NCI-H128 (cell line): ENCODE measurements around the gene RAB41.
"Not testable (repeated sequence)": the region's sequence is repeated elsewhere in the genome, so short reads cannot be mapped to it uniquely, and the experiment has no call there.

ENCODE experiments used
- DNase-seq: peaks from one replicate; lab custom pipeline; 2025; ENCODE audit not compliant: unreplicated experiment; lab: John Stamatoyannopoulos, UW

The RAB41 gene

GRCh38 chrX:70281951-70282350 is at the start of gene RAB41:
Gene RAB41, plus strand, starts transcription at chrX:70282172. Its CDS starts 46 bp downstream, at chrX:70282218.
- no peak for DNase-seq

DNA sequence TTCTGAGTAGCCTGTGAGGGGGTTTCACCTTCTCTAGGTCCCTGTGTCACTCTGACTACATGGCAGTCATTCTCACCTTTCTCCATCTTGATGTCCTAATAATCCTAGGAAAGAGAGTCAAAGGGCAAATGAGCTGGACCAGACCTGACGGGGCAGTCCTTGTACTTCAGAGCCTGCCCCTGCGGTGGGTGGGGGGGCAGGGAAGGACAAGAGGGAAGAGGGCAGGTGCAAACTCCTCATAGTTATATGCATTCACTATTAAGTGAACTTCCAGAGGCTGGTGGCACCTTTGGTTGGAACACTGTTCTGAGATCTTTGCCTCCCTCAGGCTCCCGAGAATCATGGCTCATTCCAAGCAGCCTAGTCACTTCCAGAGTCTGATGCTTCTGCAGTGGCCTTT is 47.6 kb upstream of the RAB41 start, which contains the start of gene AWAT1:
Gene AWAT1 (plus strand): TSS at position 301 of the 400 bp plus-strand sequence. CDS start 41 bp downstream, at position 342.
- DNase-seq = no peak

DNA sequence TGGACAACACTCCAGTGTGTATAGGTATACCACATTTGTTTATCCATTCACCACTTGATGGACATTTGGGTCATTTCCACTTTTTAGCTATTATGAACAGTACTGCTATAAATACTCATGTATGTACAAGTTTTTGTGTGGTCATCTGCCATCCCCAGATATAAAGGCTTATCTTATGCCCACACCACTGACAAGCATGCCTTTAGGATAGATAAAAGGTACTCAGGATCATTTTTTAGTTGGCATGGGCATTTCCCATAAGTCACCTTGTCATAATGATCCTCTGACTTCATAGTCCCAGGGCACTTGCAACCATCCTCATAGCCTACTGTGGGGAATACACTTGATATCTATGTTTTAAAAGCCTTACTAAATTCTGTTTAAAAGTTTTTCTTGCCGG is 41.2 kb upstream of the RAB41 start:
- DNase-seq = no peak

GRCh38 chrX:70241501-70241900 is 40.5 kb upstream of the RAB41 start:
- DNase-seq = no peak

DNA sequence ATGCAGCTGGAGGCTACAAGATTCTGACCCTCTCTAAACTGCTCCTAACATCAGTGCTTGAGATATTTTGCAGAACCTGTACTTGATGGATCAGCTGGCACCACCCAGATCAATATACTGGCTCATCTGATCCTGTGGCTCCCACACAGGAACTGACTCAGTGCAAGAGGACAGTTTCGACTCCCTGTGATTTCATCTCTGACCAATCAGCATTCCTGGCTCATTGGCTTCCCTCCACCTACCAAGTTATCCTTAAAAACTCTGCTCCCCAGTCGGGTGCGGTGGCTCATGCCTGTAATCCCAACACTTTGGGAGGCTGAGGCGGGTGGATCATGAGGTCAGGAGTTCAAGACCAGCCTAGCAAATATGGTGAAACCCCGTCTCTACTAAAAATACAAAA is 38.4 kb upstream of the RAB41 start:
- DNase-seq = not testable (repeated sequence)

DNA sequence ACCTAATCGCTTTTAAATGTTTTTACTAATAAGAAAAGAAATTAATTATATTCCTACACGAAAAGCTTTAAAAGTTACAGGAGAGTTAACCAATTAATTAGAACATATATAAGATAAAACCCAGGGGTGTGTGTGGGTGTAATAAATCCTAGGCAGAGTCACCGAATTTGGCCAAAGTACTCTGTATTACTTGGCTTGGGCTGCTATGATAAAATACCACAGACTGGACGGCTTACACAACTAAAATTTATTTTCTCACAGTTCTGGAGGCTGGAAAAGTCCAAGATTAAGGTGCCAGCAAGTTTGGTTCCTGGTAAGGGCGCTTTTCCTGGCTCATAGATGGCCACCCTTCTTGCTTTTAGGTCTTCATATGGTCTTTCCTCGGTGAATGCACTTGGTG is 37.1 kb upstream of the RAB41 start:
- no peak for DNase-seq

DNA sequence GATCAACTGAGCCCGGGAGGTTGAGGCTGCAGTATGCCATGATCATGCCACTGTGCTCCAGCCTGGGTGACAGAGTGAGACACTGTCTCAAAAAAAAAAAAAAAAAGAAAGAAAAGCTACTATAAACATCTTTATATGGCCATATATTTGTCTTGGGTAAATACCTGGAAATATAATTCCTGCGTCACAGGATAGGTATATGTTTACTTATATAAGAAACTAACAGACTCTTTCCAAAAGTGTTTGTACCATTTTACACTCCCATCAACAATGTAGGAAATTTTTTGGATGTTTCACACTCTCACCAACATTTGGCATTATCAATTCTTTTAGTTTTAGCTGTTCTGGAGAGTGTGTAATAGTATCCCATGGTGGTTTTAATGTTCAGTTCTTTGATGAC is 34.7 kb upstream of the RAB41 start:
- DNase-seq = no peak

GRCh38 chrX:70252491-70252890 is 29.5 kb upstream of the RAB41 start:
- DNase-seq = no peak

- DNase-seq = no peak
These were observed 28.5 kb upstream of the RAB41 start for GRCh38 chrX:70253377-70254062.

GRCh38 chrX:70254063-70254400 is 27.9 kb upstream of the RAB41 start:
- DNase-seq = no peak

- no peak for DNase-seq
These were observed 27.1 kb upstream of the RAB41 start for GRCh38 chrX:70254909-70255308.

DNA sequence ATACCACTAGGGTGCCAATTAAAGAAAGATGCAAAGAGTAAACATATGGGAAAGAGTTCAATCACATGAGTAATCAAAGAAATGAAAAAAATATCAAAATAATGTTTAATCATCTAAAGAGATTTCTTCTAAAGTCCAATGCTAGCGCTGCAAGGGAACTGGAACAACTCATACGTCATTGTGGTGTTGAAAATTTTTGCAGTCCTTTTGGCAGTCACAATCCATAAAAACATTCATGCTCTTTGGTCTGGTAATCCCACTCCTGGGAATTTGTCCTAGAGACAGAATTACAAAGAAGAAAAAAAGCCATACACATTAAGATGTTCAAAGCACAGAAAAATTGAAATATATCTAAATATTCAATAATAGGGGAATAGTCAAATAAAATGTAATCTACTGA is 26.5 kb upstream of the RAB41 start:
- DNase-seq = no peak

DNA sequence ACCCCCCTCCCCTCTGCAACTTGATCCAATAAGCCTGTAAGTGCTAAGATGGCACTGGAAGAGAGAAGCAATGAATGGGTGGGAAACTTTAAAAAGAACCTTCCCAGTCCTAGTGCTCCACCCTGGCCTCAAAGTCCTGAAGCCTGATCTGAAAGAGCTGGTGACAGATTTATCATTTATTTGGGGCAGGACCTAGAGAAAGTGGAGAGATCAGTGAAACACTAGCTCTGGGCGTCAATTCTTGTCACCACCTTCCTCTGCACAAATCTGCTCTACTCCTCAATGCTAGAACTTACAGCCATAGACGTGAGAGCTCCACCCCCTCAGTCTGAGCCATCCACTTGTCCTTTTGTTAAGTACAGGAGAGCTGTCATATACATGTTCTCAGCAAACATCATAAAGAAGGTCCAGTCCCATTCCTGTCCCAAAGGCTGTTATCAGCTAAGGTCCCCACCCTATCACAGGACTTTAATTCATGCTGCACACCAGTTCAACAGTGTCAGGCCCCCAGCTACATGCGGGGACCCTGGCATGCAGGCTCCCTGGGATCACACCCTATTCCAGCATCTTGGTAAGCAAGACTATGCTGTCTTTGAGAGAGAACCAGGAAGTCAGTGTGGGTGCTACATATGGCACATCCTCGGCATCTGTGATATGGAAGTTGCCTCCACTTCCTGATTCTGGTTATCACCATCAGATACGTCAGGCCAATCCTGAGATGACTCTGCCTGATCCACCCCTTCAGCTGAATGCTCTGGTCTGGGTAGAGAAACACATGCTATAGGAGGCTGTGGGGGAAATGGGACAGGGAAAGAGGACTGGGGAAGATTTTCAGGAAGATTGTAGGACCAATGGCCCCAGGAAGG is 24.3 kb upstream of the RAB41 start:
- DNase-seq = no peak

DNA sequence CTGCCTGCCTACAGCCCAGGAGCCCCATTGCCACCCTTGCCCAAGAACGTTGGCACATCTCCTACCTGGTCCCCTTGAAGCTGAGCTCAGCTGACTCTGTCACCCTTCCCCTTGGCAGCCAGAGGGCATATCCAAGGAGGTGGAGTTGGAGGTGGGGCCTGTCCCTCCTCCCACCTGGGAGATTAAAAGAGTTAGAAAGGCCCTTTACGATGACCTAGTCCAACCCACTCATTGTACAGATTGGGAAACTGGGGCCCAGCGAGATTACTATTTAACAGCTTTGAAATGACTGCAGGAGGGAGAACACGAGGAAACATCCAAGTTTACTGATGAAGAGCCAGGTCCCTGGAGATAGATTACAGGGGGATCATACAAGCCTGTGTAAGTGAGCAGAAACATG is 21.9 kb upstream of the RAB41 start, which contains the start of gene P2RY4:
Gene P2RY4 (minus strand): TSS at position 101 of the 400 bp plus-strand sequence. CDS start 580 bp downstream, outside the sequence.
- DNase-seq = no peak

DNA sequence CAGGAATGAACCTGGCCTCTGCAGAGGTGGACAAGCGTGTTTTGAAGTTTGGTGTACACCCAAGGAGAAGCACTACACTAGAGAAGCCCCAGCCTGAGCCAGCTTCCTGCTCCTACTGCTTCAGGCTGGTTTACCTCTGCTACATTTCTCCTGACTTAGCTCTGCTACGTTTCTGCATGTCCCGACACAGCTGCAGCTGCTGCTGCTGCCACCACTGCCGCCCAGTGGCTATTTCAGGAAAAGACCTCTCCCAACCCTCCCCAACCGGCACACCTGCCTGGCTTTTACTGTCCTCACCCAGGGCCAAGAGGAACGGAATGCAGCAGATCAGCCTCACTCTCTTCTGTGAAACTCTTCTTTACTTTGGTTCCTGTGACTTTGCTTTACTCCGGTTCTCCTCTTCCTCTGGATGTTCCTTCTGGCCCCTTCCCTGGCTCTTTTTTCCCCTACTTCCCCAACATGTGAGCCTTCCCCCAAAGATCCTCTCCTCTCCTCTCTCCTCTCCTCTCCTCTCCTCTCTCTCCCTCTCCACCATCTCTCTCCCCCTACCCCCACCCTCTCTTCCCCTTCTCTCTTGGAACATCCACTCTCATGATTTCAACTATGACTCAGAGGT is 18.9 kb upstream of the RAB41 start:
- no peak for DNase-seq

GRCh38 chrX:70264784-70265183 is 17.2 kb upstream of the RAB41 start:
- DNase-seq = no peak

GRCh38 chrX:70268034-70268433 is 13.9 kb upstream of the RAB41 start, which contains the start of gene ARR3:
Gene ARR3, plus strand, starts transcription at chrX:70268334. Its CDS starts 1,052 bp downstream, at chrX:70269386.
- DNase-seq = no peak

- DNase-seq = not testable (repeated sequence)
These were observed 7.9 kb upstream of the RAB41 start for GRCh38 chrX:70274029-70274428.

- DNase-seq = no peak
These were observed 2.9 kb upstream of the RAB41 start for GRCh38 chrX:70279081-70279480.

DNA sequence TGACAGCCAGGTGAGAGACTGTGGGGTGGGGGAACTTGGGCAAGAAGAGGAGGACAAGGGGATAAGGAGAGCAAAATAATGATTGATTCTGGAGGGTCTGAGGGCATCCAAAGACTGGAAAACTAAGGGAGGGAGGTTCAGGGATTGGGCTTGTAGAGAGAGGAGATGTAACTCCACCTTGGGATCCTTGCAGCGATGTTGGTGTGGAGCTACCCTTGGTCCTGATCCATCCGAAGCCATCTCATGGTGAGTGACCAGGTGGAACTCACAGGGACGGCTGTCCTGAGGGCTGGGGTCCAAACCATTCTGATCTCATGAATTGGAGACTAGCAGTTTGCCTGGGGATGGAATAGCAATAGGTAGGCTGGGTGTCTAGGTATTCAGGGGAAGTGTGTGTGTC is 1.4 kb upstream of the RAB41 start:
- no peak for DNase-seq

DNA sequence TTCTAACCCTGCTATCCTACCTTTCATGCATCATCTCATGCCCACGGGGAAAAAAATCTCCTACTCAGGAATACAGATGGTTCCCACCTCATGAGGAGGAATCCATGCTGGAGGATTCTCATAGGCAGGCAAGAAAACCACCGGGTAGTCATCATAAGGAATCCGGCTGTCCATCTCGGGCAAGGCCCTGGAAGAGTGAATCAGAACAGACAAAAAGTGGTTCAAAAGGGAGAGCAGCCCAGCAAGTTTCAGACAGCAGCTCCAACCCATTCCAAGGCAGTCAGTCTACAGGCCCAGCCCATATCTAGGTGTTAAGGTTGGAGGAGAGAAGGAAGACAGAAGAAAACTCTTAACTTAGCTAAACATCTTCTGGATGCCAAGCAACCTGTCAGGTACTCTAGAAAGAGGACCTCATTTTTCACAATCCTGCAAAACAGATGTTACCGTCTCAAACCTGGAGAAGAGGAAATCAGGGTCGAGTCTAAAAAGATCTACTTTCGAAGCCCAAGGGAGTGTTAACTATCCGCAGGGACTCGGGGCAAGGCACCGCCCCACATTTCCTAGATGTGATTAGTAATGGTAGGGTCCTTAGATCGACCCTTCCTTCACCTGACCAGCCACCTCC is 7.3 kb downstream of the RAB41 start:
- DNase-seq = no peak
